SK-N-SH treated with all-trans-retinoic acid at 6 μM for 48 hours (cell line): ENCODE measurements around the gene LTO1.
A peak's percentile ranks its signal among the peaks of the same experiment; 100 is the strongest.

Experiments used
- ATAC-seq: fragments of 200-7000 bp; cut with Tn5 transposase; 3 replicates; pipeline ENCODE4 v1.9.1; 2020; ENCODE audit warnings: mild to moderate bottlenecking, moderate library complexity
- BACH2 ChIP-seq: fragments of 250-450 bp; sonication (Bioruptor Pico); IDR thresholded peaks from 2 replicates; pipeline ENCODE4 v1.9.0; 2021; ENCODE audit warnings: mild to moderate bottlenecking, borderline replicate concordance
- CSDC2 ChIP-seq: fragments of 250-450 bp; sonication (Bioruptor Pico); IDR thresholded peaks from 2 replicates; pipeline ENCODE4 v1.5.0; 2020; ENCODE audit warnings: mild to moderate bottlenecking, moderate library complexity
- ESRRG ChIP-seq: fragments of 250-450 bp; sonication (Bioruptor Pico); IDR thresholded peaks from 2 replicates; pipeline ENCODE4 v1.6.1; 2021; ENCODE audit warnings: mild to moderate bottlenecking
- GLIS3 ChIP-seq: fragments of 250-450 bp; sonication (Bioruptor Pico); IDR thresholded peaks from 2 replicates; pipeline ENCODE4 v1.5.0; 2020; ENCODE audit warnings: mild to moderate bottlenecking, moderate library complexity
- ISL1 ChIP-seq: fragments of 250-450 bp; sonication (Bioruptor Pico); IDR thresholded peaks from 2 replicates; pipeline ENCODE4 v2.1.2; 2022; ENCODE audit warnings: mild to moderate bottlenecking, moderate library complexity
- OSR1 ChIP-seq: fragments of 250-450 bp; sonication (Bioruptor Pico); IDR thresholded peaks from 2 replicates; pipeline ENCODE4 v1.8.0; 2022; ENCODE audit warnings: moderate library complexity, mild to moderate bottlenecking, inconsistent platforms
- PATZ1 ChIP-seq: fragments of 250-450 bp; sonication (Bioruptor Pico); IDR thresholded peaks from 2 replicates; pipeline ENCODE4 v1.8.0; 2020; ENCODE audit warnings: mild to moderate bottlenecking, moderate library complexity, borderline replicate concordance
- PPARA ChIP-seq: fragments of 250-450 bp; sonication (Bioruptor Pico); IDR thresholded peaks from 2 replicates; pipeline ENCODE4 v1.5.0; 2020; ENCODE audit warnings: mild to moderate bottlenecking, borderline replicate concordance
- RARB ChIP-seq: fragments of 250-450 bp; sonication (Bioruptor Pico); IDR thresholded peaks from 2 replicates; pipeline ENCODE4 v1.8.0; 2021; ENCODE audit warnings: mild to moderate bottlenecking, moderate library complexity
- SNAI2 ChIP-seq: fragments of 250-450 bp; sonication (Bioruptor Pico); IDR thresholded peaks from 2 replicates; pipeline ENCODE4 v1.5.0; 2020; ENCODE audit warnings: mild to moderate bottlenecking, moderate library complexity
- TCF4 ChIP-seq: fragments of 250-450 bp; sonication (Bioruptor Pico); IDR thresholded peaks from 2 replicates; pipeline ENCODE4 v1.8.0; 2021; ENCODE audit warnings: mild to moderate bottlenecking, moderate library complexity, borderline replicate concordance
- TOX ChIP-seq: fragments of 250-450 bp; sonication (Bioruptor Pico); IDR thresholded peaks from 2 replicates; pipeline ENCODE4 v1.8.0; 2021; ENCODE audit warnings: mild to moderate bottlenecking, moderate library complexity, borderline replicate concordance
- ZC3H10 ChIP-seq: fragments of 250-450 bp; sonication (Bioruptor Pico); IDR thresholded peaks from 2 replicates; pipeline ENCODE4 v1.5.1; 2021; ENCODE audit warnings: mild to moderate bottlenecking, moderate library complexity
- ZFP3 ChIP-seq: fragments of 250-450 bp; sonication (Bioruptor Pico); IDR thresholded peaks from 2 replicates; pipeline ENCODE4 v1.5.0; 2020; ENCODE audit warnings: mild to moderate bottlenecking, moderate library complexity
- ZFP30 ChIP-seq: fragments of 450-650 bp; formaldehyde crosslinking; IDR thresholded peaks from 2 replicates; pipeline ENCODE4 v1.5.0; 2022; ENCODE audit warnings: mild to moderate bottlenecking, moderate library complexity
- ZNF565 ChIP-seq: fragments of 450-650 bp; formaldehyde crosslinking; conservative IDR thresholded peaks from 2 replicates; pipeline ENCODE4 v1.5.0; 2020; ENCODE audit warnings: low read depth, mild to moderate bottlenecking, moderate library complexity
- ZNF70 ChIP-seq: fragments of 450-650 bp; formaldehyde crosslinking; IDR thresholded peaks from 2 replicates; pipeline ENCODE4 v1.5.0; 2020; ENCODE audit warnings: mild to moderate bottlenecking, moderate library complexity
- ZNF8 ChIP-seq: fragments of 450-650 bp; formaldehyde crosslinking; IDR thresholded peaks from 2 replicates; pipeline ENCODE4 v1.5.0; 2020; ENCODE audit warnings: mild to moderate bottlenecking, moderate library complexity
- TF ChIP-seq, protein P1 (sequence below): fragments of 250-450 bp; sonication (Bioruptor Pico); IDR thresholded peaks from 2 replicates; pipeline ENCODE4 v1.5.0; 2020; ENCODE audit warnings: mild to moderate bottlenecking, moderate library complexity
- TF ChIP-seq, protein P2 (sequence below): fragments of 250-450 bp; sonication (Bioruptor Pico); IDR thresholded peaks from 2 replicates; pipeline ENCODE4 v1.5.1; 2020; ENCODE audit warnings: low read depth, mild to moderate bottlenecking, moderate library complexity

LTO1 gene

GRCh38 chr11:69656536-69657455 is 18.4 kb downstream of the LTO1 start:
- no peak for TF ChIP-seq RARB (CRISPR knock-in tag)
- TF ChIP-seq OSR1 (CRISPR knock-in tag): no peak
- no peak for TF ChIP-seq ESRRG
- TF ChIP-seq ZNF8 (CRISPR knock-in tag): no peak
- no peak for TF ChIP-seq PPARA (CRISPR knock-in tag)
- no peak for TF ChIP-seq CSDC2 (CRISPR knock-in tag)
- no peak for TF ChIP-seq PATZ1
- TF ChIP-seq SNAI2 (CRISPR knock-in tag): no peak
- TF ChIP-seq, protein P1, sequence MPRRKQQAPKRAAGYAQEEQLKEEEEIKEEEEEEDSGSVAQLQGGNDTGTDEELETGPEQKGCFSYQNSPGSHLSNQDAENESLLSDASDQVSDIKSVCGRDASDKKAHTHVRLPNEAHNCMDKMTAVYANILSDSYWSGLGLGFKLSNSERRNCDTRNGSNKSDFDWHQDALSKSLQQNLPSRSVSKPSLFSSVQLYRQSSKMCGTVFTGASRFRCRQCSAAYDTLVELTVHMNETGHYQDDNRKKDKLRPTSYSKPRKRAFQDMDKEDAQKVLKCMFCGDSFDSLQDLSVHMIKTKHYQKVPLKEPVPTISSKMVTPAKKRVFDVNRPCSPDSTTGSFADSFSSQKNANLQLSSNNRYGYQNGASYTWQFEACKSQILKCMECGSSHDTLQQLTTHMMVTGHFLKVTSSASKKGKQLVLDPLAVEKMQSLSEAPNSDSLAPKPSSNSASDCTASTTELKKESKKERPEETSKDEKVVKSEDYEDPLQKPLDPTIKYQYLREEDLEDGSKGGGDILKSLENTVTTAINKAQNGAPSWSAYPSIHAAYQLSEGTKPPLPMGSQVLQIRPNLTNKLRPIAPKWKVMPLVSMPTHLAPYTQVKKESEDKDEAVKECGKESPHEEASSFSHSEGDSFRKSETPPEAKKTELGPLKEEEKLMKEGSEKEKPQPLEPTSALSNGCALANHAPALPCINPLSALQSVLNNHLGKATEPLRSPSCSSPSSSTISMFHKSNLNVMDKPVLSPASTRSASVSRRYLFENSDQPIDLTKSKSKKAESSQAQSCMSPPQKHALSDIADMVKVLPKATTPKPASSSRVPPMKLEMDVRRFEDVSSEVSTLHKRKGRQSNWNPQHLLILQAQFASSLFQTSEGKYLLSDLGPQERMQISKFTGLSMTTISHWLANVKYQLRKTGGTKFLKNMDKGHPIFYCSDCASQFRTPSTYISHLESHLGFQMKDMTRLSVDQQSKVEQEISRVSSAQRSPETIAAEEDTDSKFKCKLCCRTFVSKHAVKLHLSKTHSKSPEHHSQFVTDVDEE (CRISPR knock-in tag): no peak
- no peak for TF ChIP-seq BACH2 (CRISPR knock-in tag)
- no peak for TF ChIP-seq ZC3H10 (CRISPR knock-in tag)
- TF ChIP-seq TCF4 (CRISPR knock-in tag): no peak
- TF ChIP-seq ZNF70: no peak
- TF ChIP-seq, protein P2, sequence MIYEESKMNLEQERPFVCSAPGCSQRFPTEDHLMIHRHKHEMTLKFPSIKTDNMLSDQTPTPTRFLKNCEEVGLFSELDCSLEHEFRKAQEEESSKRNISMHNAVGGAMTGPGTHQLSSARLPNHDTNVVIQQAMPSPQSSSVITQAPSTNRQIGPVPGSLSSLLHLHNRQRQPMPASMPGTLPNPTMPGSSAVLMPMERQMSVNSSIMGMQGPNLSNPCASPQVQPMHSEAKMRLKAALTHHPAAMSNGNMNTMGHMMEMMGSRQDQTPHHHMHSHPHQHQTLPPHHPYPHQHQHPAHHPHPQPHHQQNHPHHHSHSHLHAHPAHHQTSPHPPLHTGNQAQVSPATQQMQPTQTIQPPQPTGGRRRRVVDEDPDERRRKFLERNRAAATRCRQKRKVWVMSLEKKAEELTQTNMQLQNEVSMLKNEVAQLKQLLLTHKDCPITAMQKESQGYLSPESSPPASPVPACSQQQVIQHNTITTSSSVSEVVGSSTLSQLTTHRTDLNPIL (CRISPR knock-in tag): no peak
- peak; percentile 2; the same call in 1 of the 3 replicates for ATAC-seq

DNA sequence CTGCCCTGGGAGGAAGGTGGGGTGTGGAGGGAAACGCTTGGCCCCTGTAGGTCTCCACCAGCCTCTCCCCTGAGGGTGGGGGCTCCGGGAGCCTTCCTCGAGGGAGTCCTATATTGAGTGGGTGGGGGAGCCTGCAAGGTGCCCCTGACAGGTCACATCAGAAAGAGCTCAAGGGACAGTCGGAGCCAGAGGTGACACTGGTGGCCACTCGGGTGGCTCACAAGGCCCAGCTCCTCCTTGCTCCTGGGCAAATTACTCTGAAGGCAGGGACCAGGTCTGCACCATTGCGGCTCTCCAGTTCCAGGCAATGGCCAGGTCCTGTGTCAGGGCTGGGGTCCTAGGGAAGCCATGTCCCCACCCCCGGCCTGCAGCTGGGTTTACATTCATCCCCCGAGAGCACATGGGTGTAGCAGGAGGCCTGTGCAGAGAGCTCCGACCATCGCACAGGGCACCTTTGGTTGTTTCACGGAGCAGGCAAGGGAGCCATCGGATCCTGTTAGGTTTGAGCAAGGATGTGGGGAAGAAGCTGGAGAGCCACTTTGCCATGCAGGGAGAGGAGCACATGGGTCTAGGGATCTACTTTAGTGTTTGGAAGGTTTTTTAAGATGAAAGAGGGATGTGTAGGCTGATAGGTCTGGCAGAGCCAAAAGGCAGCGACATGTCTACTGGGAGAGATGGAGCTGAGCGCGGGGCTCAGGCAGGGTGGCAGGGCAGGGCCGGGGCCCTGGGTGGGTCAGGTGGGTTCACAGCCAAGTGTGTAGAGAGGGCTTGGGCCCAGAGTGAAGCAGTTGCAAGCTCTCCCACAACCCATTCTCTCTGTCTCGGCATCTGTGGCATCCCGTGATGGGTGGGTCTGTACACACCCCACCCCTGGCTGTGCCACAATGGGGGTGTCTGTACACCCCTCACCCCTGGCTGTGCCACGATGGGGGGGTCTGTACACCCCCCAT is 19.4 kb downstream of the LTO1 start:
- peak; percentile 33 for ATAC-seq
- TF ChIP-seq BACH2 (CRISPR knock-in tag) (no peak), OSR1 (CRISPR knock-in tag) (no peak), ZNF70 (no peak), ISL1 (no peak), TCF4 (CRISPR knock-in tag) (no peak), RARB (CRISPR knock-in tag) (no peak), SNAI2 (CRISPR knock-in tag) (no peak), ZNF8 (CRISPR knock-in tag) (no peak), ESRRG (no peak), ZFP30 (CRISPR knock-in tag) (no peak), TOX (no peak), ZNF565 (CRISPR knock-in tag) (no peak), ZFP3 (CRISPR knock-in tag) (no peak), CSDC2 (CRISPR knock-in tag) (no peak), GLIS3 (no peak), PATZ1 (no peak)
- TF ChIP-seq, protein P2 (CRISPR knock-in tag): no peak
- TF ChIP-seq, protein P1 (CRISPR knock-in tag): no peak
